GM03348 (cell line): ENCODE measurements around the gene CTSK.
"Not testable (repeated sequence)": the region's sequence is repeated elsewhere in the genome, so short reads cannot be mapped to it uniquely, and the experiment has no call there.

Source experiments
- DNase-seq: peaks from one replicate; pipeline ENCODE4 v3.0.0; 2012; ENCODE audit warnings: low spot score

The CTSK gene

DNA sequence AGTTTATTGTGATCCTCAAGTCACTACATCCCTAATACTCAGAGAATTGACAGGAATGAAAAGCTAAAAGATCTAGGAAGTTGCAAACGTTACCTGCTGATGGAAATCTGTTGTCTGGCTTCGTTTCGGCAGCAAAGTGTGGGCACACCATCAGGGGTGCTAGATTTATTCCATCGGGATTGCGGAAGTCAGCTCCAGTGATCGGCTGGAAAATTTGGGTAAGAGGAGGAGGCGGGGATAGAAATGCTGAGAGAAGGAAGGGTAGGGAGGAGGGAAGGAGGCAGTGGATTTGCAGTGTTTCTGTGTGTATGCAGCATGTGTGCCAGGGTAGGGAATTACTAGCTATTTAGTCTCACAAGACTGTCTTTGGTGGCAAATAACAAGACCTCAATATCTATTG is at the start of gene CTSK:
TSS of gene CTSK (minus strand) at position 140 of the 400 bp plus-strand sequence. CDS start 1,455 bp downstream, outside the sequence.
- peak; percentile 67 for DNase-seq

DNA sequence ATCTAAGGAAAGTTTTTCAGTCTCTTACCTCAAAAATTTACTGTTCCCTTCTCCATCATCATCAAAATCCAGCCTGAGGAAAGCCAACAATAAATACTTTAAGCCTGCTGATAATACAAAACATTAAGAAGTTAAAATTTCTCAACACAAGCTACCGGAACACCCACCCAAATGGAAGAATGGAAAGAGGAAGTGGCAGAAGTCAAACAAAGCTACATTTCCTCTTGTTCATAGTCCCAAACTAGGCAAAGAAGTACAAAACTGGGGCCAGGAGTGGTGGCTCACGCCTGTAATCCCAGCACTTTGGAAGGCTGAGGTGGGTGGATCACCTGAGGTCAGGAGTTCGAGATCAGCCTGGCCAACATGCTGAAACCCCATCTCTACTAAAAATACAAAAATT is 44.7 kb upstream of the CTSK start:
- DNase-seq: not testable (repeated sequence)

DNA sequence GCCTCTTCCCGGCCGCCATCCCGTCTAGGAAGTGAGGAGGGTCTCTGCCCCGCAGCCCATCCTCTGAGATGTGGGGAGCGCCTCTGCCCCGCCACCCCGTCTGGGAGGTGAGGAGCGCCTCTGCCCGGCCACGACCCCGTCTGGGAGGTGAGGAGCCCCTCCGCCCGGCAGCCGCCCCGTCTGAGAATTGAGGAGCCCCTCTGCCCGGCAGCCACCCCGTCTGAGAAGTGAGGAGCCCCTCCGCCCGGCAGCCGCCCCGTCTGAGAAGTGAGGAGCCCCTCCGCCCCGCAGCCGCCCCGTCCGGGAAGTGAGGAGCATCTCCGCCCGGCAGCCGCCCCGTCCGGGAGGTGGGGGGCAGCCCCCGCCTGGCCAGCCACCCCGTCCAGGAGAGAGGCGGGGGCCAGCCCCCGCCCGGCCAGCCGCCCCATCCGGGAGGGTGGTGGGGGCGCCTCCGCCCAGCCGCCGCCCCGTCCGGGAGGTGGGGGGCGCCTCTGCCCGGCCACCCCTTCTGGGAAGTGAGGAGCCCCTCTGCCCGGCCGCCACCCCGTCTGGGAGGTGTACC is 42.8 kb upstream of the CTSK start:
- not testable (repeated sequence) for DNase-seq

DNA sequence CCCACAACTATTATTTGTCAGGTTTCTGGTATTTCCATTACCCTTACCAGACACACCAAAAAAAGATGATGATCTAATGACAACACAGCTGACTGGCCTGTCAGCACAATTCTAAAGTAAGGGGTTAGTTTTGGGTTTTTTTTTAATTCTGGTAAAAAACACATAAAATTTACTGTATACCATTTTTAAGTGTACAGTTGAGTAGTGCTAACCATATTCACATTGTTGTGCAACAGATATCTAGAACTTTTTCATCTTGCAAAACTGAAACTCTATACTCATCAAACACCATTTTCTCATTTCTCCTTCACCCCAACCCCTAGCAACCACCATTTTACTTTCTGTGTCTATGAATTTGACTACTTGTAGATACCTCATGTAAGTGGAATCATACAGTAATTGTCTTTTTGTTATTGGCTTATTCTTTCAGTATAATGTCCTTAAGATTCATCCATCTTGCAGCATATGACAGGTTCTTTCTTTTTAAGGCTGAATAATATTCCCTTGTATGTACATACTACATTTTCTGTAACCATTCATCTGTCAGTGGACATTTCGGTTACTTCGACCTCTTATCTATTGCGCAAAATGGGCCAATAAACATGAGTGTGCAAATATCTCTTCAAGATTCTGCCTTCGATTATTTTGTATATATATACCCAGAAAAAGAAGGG is 38.5 kb upstream of the CTSK start:
- no peak for DNase-seq

DNA sequence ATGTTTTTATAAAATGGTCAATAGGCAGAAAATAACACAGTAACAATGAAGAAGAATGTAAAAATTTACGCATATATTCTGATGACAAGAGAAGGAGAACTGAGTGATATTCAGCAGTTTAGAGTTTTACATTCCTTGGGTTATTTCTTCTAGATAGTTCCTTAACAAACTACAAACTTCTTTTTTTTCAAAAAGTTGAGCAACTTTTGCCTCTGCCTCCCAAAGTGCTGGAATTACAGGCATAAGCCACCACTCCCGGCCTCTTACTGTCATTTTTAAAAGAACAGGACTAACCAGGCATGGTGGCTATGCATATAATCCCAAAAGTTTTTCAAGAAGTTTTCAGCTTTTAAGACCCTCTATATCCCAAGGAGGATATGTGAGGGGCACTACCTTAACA is 35.4 kb upstream of the CTSK start:
- DNase-seq: peak; percentile 5

DNA sequence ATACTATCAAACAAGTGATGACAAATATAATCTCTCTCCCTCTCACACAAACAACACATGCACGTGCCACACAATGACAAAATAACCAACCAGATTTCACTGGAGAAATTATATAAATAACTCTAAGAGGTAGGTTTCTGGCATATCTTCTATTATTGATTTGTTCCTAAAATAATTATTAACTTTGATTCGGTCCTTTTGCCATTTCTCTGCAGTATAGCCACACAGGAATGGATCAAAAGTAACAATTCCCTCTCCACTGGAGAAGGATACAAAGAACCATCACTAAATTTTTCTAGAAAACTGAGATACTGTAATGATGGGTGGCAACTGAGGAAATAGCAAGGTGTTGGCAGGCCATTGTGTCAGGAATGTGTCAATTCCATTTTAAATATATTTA is 34.9 kb upstream of the CTSK start:
- no peak for DNase-seq

DNA sequence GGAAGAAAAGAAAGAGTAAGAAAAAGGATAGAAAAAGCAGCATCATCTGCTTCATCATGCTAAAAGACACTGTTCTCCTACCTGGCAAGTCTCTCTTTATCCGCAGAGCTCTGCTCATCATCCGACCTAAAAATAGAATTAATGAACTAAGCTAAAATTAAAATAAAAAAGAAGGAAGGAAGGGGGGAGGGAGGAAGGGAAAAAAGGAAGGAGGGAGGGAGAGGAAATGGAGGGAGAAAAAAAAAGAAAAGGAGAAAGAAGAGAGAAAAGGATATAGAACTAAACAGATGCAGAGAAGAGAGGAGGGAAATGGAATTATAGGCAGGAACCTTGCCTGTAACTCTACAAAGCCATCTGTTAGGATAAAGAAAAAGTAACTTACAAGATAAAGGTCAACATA is 34.3 kb upstream of the CTSK start:
- no peak for DNase-seq

DNA sequence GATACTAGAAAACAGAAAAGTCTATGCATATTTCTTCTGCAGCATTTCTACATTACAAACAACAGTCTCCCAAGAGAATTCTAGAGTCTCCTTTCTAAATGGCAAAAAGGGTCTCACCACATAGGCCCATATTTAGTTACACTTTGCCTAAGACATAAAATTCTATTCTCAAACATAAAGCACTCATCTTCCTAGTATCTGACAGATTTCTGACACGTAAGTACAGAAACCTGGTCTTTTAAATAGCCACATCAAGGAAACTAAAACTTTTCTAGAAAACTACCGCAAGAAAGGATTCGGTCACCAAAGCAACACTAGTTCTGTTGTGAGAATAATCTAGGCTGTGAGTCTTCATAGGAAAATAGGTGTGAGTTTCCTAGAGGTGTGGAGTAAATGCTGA is 33.6 kb upstream of the CTSK start:
- DNase-seq: no peak

DNA sequence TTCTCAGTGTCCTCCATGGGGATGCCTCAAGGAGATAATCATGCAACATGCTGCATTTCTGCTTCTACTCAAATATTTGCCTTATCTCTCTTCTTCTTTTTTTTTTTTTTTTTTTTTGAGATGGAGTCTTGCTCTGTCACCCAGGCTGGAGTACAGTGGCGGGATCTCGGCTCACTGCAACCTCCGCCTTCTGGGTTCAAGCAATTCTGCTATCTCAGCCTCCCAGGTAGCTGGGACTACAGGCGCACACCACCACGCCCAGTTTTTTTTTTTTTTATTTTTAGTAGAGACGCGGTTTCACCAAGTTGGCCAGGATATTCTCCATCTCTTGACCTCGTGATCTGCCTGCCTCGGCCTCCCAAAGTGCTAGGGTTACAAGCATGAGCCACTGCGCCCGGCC is 32.8 kb upstream of the CTSK start:
- DNase-seq: not testable (repeated sequence)

DNA sequence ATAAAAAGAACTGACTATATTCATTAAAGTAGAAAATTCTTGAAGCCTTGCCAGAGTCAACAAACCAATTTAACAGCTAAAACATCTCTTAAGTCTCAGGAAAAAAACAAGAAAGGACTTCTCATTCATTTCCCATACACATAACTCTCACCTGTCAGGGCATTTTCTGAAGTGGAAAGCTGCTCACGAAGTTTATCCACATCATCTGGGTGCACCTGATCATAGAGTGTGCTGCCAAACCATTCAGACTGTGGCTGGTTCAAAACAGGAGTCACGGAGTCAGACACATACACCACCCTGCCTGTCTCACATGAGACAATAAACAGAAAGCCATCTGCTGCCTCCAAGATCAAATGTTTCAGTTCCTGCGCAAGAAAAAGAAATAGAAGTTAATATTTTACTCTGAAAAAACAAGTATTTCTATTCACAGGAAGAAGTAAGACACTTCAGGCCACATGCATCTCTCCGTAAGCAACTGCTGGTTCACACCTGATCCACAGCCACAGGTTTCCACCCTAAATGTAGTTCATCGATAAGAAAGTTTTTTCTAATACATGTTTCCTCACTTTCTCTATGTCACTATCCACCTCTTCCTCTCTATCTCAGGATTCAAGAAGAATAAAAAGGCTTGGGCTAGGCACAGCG is 28.2 kb upstream of the CTSK start:
- no peak for DNase-seq

DNA sequence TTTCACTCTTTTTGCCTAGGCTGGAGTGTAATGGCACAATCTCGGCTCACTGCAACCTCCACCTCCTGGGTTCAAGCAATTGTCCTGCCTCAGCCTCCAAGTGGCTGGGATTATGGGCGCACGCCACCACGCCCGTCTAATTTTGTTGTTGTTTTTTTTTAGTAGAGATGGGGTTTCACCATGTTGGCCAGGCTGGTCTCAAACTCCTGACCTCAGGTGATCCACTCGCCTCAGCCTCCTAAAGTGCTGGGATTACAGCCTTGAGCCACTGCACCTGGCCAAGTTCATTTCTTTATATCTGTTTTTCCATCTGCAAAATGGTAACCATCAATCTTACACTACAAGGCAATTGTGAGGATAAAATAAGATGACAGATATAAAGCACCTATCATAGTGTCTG is 25.9 kb upstream of the CTSK start:
- DNase-seq: not testable (repeated sequence)

DNA sequence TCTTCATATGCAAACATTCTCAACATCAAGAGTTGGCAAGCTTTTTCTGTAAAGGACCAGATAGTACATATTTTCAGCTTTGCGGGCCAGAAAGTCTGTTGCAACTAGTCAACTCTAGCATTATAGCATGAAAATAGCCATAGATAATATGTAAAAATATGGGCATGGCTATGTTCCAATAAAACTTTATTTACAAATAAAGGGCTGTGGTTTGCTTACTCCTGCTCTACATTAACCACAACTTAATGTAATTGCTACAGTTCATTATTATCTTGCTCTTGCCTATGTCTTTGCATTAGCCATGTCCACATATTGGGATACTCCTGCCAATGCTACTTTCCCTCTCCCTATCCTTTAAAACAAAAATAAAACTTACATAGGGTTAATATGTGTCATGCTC is 24.5 kb upstream of the CTSK start:
- DNase-seq: no peak

DNA sequence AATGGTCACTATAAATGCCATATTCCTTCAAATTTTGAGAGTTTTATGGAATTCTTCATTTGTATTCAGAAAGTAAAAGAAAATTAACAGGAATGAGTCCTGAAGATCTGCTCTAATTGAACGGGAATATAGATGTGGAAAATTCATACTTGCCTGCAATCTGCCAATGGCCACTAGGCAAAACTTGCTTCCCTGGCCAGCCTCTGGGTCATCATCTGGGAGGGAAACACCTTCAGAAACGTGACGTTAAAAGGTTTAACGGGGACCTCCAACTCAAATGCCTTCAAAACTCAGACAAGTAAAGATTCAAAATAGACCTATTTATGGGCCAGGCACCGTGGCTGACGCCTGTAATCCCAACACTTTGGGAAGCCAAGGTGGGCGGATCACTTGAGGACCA is 21.7 kb upstream of the CTSK start:
- DNase-seq: no peak

DNA sequence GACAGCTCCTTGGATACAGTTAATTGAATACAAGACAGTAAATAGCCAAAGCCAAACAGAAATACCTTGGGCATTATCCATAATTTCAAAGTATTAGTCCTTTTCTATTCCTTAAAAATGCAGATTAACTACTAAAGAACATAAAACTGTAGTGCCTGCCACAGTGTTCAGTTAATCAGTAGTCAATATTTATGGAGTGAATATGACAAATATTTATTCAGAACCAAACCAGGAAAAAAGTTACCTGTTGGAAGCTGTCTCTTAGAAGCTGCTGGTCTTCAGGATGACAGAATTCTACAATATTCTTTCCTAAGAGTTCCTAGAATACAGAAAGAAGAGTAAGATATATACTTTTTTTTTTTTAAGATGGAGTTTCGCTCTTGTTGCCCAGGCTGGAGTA is 18.2 kb upstream of the CTSK start:
- no peak for DNase-seq

DNA sequence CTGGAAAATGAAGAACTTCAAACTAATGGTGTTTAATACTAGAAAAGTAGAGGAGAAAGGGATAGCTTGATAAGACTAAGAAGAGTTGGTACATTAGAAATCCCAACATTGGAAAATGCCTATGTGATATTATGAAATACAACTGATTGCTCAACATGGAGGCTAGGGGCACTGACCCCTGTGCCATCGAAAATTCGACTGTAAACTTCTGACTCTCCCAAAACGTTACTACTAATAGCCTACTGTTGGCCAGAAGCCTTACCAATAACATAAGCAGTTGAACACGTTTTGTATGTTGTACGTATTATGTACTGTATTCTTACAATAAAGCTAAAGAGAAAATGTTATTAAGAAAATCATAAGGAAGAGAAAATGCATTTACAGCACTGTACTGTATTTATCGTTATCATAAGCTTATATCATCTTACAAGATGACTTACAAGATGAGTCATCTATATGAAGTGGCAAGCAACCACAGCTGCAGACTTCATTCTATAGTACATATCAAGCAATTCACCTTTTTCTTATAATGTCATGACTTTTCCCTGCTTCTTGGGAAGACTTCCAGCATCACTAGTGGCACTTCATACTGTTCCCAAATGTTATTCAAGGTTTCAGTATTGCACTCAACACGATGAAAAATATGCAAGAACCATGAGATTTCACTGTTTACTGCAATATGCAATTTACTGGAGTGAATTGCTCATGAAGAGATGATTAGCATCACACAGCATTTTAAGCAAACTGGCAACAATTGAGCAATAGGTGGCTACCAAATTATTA is 12.9 kb upstream of the CTSK start:
- DNase-seq: no peak

DNA sequence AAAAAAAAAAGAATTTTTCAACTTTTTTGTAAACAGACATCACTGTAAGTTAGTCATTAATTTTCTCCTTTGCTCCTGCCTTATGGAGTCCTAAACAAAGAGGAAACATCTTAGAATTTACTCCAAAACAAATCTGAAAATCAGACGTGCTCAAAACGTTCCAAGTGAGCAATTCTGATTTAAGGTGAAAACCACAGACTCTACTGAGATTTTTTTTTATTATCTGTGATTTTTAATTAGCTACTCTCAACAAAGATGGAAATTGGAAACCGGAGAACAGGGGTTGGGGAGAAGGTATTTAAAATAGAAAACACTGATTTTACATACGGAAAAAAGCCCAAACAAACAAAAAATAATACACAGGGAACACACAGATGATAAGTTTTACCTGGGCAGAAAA is 7.8 kb upstream of the CTSK start:
- no peak for DNase-seq

DNA sequence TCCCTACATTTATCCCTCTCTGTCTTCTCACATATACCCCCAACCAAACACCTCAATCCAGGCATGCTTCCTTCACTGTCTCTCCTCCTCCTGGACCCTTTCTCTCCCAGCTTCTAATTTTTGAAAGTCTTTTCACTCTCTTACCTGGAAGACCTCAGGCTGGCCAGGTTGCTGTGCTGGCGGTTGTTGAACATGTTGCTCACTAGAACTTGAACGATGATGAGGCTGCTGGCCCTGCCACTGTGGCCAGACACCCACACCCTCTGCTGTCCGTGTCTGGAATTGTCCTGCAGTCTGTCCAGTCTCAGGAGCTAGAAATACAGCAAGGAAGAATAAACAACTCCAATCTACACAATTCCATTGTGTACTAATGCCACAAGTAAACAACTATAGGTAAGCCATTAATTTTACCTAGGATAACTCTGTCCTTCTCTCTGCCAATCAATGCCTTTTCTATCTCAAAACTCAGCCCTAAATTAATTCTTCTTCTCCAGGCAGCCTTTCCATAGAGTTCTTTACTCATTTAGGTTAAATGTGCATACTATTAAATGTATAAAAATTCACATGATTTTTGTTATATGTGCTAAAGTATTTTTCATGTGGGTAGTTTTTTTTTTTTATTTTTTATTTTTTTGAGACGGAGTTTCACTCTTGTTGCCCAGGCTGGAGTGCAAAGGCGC is 5.1 kb upstream of the CTSK start:
- peak; percentile 79 for DNase-seq

DNA sequence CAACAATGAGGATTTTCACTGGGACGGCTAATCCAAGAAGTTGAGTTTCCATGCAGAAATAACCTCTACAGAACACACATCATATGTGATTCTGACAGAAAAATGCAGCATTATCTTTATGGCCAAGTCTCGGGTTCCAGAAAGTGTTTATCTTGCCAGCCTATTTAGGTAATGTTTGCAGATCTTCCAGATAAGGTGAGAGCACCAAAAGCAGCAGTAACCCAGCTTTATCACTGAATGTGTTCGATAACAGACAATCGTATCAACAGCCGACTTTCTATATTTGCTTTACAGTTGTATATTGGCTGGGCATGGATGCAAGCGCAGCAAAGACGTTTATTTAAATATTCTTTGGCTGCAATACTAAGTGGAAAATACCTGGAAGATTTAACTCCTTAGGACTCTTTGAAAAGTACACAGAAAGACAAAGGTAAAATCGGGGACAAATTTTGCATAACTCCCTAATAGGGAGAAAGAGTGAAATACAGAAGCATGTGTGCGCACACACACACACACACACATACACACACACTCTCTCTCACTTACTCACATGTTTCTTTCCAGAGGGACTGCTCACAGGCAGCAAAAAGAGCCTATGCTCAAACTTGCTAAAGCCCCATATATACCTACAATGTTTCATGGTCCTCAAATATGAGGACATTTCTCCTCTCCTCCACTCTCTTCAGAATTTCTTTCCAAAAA is 3.0 kb upstream of the CTSK start:
- no peak for DNase-seq

DNA sequence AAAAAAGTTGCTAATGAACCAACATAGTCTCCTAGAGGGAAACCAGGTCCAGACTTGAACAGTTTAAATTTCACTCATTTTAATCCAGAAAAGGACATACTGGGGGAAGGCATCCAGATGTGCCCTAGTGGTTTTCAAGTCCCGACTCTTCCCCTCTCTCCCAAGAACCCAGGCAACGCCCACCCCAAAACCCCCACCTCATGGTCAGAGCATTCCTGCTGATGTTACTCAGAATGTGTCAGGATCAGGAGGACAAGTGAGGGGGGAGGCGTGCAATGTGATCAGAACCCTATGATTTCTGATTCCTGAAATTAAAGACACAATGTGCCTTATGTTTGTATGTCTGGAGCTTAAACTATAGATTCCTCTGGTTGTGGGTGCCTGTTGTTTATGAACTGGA is 1.6 kb upstream of the CTSK start:
- peak; percentile 89 for DNase-seq

DNA sequence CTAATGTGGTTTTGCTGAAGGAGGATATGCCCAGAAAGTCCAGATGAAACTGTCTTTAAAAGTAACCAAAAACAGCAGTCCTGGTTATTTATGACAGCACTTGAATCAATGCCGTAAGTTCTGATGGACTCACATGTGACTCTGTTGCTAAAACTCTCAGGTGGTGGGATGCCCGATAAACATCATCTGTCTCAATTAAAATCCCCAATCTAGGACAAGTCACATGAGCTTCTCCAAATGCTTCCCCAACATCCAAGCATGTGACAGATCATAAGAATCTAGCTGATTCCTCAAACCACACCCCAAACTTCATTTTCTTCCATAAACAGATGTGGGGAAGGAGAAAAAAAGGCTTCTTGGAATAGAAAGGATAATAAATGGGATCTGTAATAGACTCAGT is 786 bp upstream of the CTSK start:
- DNase-seq: peak; percentile 54

DNA sequence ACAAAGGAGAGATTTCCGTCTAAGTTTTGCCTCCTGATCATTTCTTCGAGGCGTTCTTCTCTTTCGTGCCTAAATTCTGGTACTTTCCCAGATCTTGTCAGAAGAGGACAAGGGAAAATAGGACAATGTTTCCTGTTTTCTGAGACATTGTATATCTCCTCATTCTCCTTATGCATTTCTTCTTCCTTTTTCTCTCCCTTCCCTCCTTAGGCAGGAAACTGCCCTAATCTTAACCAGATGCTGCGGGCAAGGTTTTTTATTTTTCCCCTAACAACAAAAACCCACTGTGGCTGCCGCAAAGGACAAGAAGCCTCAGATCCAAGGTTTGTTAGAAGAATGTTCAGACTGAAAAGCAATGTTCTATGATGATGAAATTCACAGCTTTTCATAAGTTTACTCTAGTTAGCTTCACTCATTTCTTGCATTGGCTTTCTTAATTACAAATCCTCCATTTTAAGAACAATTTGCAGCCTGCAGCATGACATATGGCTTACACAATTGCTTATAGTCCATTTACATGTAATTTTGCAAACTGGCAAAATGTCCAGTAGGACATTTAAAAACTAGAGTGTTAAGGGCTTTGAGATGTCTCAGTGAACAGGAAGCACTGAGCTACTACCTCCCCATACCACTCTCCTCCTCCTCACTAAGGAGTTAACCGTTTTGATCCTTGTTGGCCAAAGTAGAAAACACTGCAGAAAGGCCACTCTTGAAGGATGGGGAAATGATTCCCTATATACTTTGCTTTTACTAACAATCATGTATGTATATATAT is 624 bp downstream of the CTSK start:
- peak; percentile 31 for DNase-seq
